ENCODE measurements around the gene PIK3R1.

DNA sequence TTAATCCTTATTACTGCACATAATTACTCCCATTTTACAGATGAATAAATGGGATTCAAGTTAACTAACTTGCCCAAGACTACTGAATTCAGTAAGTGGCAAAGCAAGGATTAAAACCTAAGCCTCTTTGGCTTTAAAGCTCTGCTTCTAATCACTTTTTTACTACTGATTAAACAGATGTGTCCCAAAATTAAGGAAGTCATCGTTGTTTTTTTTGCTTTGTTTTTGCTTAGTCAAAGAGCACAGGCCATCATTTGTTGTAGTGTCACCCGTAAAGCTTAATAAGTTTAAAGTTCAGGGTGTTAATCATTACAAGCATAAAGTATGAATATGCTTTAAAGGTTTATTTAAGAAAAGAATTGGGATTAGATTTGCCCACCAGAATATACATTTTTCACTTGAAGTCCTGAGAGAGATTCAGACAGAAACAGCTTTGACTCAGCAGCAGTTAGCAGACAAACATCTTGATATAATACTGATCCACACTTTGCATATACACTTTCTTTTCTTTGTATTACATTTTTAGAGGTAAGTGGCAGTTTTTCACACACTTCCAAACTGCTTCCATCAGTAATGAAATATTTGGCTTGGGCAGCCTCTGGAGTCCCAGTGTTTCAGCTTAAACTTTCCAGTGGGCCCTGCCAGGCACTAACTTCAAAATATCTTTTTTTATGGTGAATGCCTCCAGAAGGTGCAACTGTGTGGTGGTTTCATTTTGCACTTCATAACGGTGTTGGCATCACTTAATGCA lies 52.7 kb downstream of the PIK3R1 start:
- TF ChIP-seq, protein P1, sequence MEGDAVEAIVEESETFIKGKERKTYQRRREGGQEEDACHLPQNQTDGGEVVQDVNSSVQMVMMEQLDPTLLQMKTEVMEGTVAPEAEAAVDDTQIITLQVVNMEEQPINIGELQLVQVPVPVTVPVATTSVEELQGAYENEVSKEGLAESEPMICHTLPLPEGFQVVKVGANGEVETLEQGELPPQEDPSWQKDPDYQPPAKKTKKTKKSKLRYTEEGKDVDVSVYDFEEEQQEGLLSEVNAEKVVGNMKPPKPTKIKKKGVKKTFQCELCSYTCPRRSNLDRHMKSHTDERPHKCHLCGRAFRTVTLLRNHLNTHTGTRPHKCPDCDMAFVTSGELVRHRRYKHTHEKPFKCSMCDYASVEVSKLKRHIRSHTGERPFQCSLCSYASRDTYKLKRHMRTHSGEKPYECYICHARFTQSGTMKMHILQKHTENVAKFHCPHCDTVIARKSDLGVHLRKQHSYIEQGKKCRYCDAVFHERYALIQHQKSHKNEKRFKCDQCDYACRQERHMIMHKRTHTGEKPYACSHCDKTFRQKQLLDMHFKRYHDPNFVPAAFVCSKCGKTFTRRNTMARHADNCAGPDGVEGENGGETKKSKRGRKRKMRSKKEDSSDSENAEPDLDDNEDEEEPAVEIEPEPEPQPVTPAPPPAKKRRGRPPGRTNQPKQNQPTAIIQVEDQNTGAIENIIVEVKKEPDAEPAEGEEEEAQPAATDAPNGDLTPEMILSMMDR (conservative IDR thresholded peaks at IDR 0.05; ENCODE audit: low read depth, low read length) = no peak
- TF ChIP-seq, protein P2, sequence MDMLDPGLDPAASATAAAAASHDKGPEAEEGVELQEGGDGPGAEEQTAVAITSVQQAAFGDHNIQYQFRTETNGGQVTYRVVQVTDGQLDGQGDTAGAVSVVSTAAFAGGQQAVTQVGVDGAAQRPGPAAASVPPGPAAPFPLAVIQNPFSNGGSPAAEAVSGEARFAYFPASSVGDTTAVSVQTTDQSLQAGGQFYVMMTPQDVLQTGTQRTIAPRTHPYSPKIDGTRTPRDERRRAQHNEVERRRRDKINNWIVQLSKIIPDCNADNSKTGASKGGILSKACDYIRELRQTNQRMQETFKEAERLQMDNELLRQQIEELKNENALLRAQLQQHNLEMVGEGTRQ (IDR thresholded peaks at IDR 0.05; ENCODE audit: low read depth, low read length) = no peak
- no peak for TF ChIP-seq MAZ (IDR thresholded peaks at IDR 0.05; ENCODE audit: borderline replicate concordance, low read depth, low read length)
- no peak for TF ChIP-seq POLR2A (IDR thresholded peaks at IDR 0.05; ENCODE audit: low read depth, low read length)
- no peak for TF ChIP-seq RAD21 (IDR thresholded peaks at IDR 0.05; ENCODE audit: low read length)
- no peak for TF ChIP-seq SMC3 (IDR thresholded peaks at IDR 0.05; ENCODE audit: low read depth, low read length)
- TF ChIP-seq FOS (IDR thresholded peaks at IDR 0.05; ENCODE audit: low read depth, low read length) = no peak
- TF ChIP-seq, protein P3, sequence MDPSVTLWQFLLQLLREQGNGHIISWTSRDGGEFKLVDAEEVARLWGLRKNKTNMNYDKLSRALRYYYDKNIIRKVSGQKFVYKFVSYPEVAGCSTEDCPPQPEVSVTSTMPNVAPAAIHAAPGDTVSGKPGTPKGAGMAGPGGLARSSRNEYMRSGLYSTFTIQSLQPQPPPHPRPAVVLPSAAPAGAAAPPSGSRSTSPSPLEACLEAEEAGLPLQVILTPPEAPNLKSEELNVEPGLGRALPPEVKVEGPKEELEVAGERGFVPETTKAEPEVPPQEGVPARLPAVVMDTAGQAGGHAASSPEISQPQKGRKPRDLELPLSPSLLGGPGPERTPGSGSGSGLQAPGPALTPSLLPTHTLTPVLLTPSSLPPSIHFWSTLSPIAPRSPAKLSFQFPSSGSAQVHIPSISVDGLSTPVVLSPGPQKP (IDR thresholded peaks at IDR 0.05; ENCODE audit: borderline replicate concordance, low read depth, low read length) = no peak
- no peak for TF ChIP-seq CEBPB (IDR thresholded peaks at IDR 0.05; ENCODE audit: low read depth, low read length)
- TF ChIP-seq RCOR1 (IDR thresholded peaks at IDR 0.05; ENCODE audit: insufficient replicate concordance, low read length) = no peak
- no peak for TF ChIP-seq BHLHE40 (IDR thresholded peaks at IDR 0.05; ENCODE audit: low read depth, low read length)
- no peak for TF ChIP-seq RFX5 (IDR thresholded peaks at IDR 0.05; ENCODE audit: low read depth, low read length)
- TF ChIP-seq NFE2L2 (IDR thresholded peaks at IDR 0.05; ENCODE audit: low read depth, low read length) = no peak
- TF ChIP-seq CHD1 (IDR thresholded peaks at IDR 0.05; ENCODE audit: low read depth, low read length) = no peak
